SU-DHL-6 (cell line): ENCODE data around the gene CBR4.

Experiments
- H2AFZ ChIP-seq: fragments of 200-600 bp; sonication (generic); 2 replicates; pipeline ENCODE4 v1.6.1; 2014; ENCODE audit warnings: low read depth, mild to moderate bottlenecking, moderate library complexity, mixed read lengths, antibody characterized with exemption, low read length; ENCODE audit not compliant: severe bottlenecking
- H3F3A ChIP-seq: fragments of 200-600 bp; shearing (Covaris generic); 2 replicates; pipeline ENCODE4 v1.6.0; 2016; ENCODE audit warnings: antibody characterized with exemption, mild to moderate bottlenecking; ENCODE audit not compliant: insufficient read depth
- H3K27ac ChIP-seq: fragments of 200-600 bp; sonication (generic); 2 replicates; pipeline ENCODE4 v1.5.1; 2016; ENCODE audit warnings: low read depth, mild to moderate bottlenecking, low read length, moderate library complexity, mixed read lengths
- H3K27me3 ChIP-seq: fragments of 200-600 bp; sonication (generic), shearing (Covaris generic); 2 replicates; pipeline ENCODE4 v1.6.0; 2014; ENCODE audit warnings: mild to moderate bottlenecking, low read length
- H3K36me3 ChIP-seq: fragments of 200-600 bp; sonication (generic); 2 replicates; pipeline ENCODE4 v1.6.1; 2014; ENCODE audit warnings: mild to moderate bottlenecking, low read length, mixed read lengths
- H3K4me2 ChIP-seq: fragments of 300-600, 200-600 bp; shearing (Covaris generic), sonication (generic); 2 replicates; pipeline ENCODE4 v1.6.0; 2014; ENCODE audit warnings: low read length, low read depth, mild to moderate bottlenecking; ENCODE audit not compliant: poor library complexity, severe bottlenecking
- H3K4me3 ChIP-seq: fragments of 200-600 bp; sonication (generic); 2 replicates; pipeline ENCODE4 v1.5.1; 2014; ENCODE audit warnings: antibody characterized with exemption, low read length, mild to moderate bottlenecking, mixed read lengths; ENCODE audit not compliant: insufficient read depth, poor library complexity, severe bottlenecking
- H3K79me2 ChIP-seq: fragments of 200-600 bp; sonication (generic); 2 replicates; pipeline ENCODE4 v1.6.1; 2014; ENCODE audit warnings: mild to moderate bottlenecking, low read length, moderate library complexity; ENCODE audit not compliant: insufficient read depth
- H3K9ac ChIP-seq: fragments of 200-600 bp; sonication (generic); 2 replicates; pipeline ENCODE4 v1.7.0; 2014; ENCODE audit warnings: mild to moderate bottlenecking, low read length
- H3K9me2 ChIP-seq: fragments of 200-600 bp; sonication (generic); replicated peaks from 2 replicates; pipeline ENCODE4 v1.6.1; 2014; ENCODE audit warnings: low read length; ENCODE audit not compliant: insufficient read depth
- H3K9me3 ChIP-seq: fragments of 200-600 bp; sonication (generic); 2 replicates; pipeline ENCODE4 v1.6.1; 2014; ENCODE audit warnings: low read length, mixed read lengths; ENCODE audit not compliant: insufficient read depth
- H4K20me1 ChIP-seq: fragments of 200-600 bp; sonication (generic); 2 replicates; pipeline ENCODE4 v1.6.1; 2014; ENCODE audit warnings: low read depth, mild to moderate bottlenecking, antibody characterized with exemption, low read length, moderate library complexity, mixed read lengths
- CTCF ChIP-seq: fragments of 200-600 bp; sonication (generic); IDR thresholded peaks from one replicate; pipeline ENCODE4 v1.5.1; 2017; ENCODE audit warnings: antibody characterized with exemption, mild to moderate bottlenecking, low read length, moderate library complexity; ENCODE audit not compliant: insufficient read depth, poor library complexity, severe bottlenecking
- EZH2phosphoT487 ChIP-seq: fragments of 200-600 bp; sonication (generic), shearing (Covaris generic); conservative IDR thresholded peaks from 2 replicates; pipeline ENCODE4 v1.6.1; 2018; ENCODE audit warnings: mild to moderate bottlenecking, antibody characterized with exemption, low read length, moderate library complexity, mixed read lengths

Gene CBR4

GRCh38 chr4:168978001-168978700 is 31.9 kb downstream of the CBR4 start:
- Histone ChIP-seq H3K4me2 (no peak overlapping the region), H3K9me2 (no peaks in the 10 kb centered on the region), H2AFZ (no peak overlapping the region), H4K20me1 (no peaks in the 10 kb centered on the region), H3K27ac (no peak overlapping the region), H3K79me2 (no peaks in the 10 kb centered on the region), H3K27me3 (no peaks in the 10 kb centered on the region), H3K9ac (no peak overlapping the region), H3K4me3 (no peak overlapping the region), H3F3A (no peaks in the 10 kb centered on the region), H3K36me3 (0 out of 2 replicates have a peak, but pooled peaks cover 2% of the 10 kb centered on the region), H3K9me3 (no peaks in the 10 kb centered on the region)
- TF ChIP-seq EZH2phosphoT487 = no peak
- TF ChIP-seq CTCF = no peak

- Histone ChIP-seq H3K27me3 (no peaks in the 10 kb centered on the region), H3K79me2 (no peaks in the 10 kb centered on the region), H3K4me3 (no peak overlapping the region), H3K9me2 (no peaks in the 10 kb centered on the region), H3K27ac (no peak overlapping the region), H4K20me1 (no peaks in the 10 kb centered on the region), H3K9ac (no peak overlapping the region), H3K9me3 (no peaks in the 10 kb centered on the region), H3K36me3 (no peaks in the 10 kb centered on the region), H2AFZ (no peak overlapping the region), H3F3A (no peaks in the 10 kb centered on the region), H3K4me2 (no peak overlapping the region)
- TF ChIP-seq EZH2phosphoT487 (no peak), CTCF (no peak)
Measured at GRCh38 chr4:168972596-168972995, 37.5 kb downstream of the CBR4 start.

- no peaks in the 10 kb centered on the region for H3K27me3 ChIP-seq
- no peaks in the 10 kb centered on the region for H3K36me3 ChIP-seq
- no peaks in the 10 kb centered on the region for H3K79me2 ChIP-seq
- no peak for TF ChIP-seq CTCF
- TF ChIP-seq EZH2phosphoT487 = no peak
- H4K20me1 ChIP-seq = no peaks in the 10 kb centered on the region
- no peak overlapping the region for H3K4me2 ChIP-seq
- no peak overlapping the region for H3K27ac ChIP-seq
- no peaks in the 10 kb centered on the region for H3K9me2 ChIP-seq
- no peaks in the 10 kb centered on the region for H3K9me3 ChIP-seq
- H3F3A ChIP-seq = no peaks in the 10 kb centered on the region
- no peak overlapping the region for H3K4me3 ChIP-seq
- no peak overlapping the region for H3K9ac ChIP-seq
- H2AFZ ChIP-seq = no peak overlapping the region
Measured at GRCh38 chr4:168960716-168961115, 49.3 kb downstream of the CBR4 start.
